ENCODE results near the gene SCGN. TPM values are rescaled to one million over a fixed set of nuclear protein-coding genes. Genes with fewer than 3 reads are reported as not detected.

Gene SCGN
- total RNA-seq, 1 experiment from 2014 or later, result not detected

DNA sequence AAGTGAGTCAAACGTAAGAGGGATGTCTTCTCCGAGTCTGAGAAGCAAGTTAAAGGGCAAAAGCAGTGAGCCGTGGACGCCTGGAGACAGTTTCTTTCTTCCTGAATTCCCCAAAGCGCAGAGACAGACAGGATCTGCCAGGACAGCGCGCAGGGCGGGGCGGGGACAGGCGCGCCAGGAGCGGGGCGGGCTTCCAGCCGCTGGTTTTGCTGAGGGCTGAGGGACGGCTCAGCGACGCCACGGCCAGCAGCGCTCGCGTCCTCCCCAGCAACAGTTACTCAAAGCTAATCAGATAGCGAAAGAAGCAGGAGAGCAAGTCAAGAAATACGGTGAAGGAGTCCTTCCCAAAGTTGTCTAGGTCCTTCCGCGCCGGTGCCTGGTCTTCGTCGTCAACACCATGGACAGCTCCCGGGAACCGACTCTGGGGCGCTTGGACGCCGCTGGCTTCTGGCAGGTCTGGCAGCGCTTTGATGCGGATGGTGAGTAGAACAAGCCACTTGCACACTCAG lies at the start of gene SCGN (continued):
- TF ChIP-seq IRF2 (CRISPR knock-in tag; IDR thresholded peaks at IDR 0.05; ENCODE audit: borderline replicate concordance, low read depth), result 0 out of 2 replicates have a peak, but pooled peaks have one; percentile 54
- TF ChIP-seq TCF7 (CRISPR knock-in tag; IDR thresholded peaks at IDR 0.05; ENCODE audit: low read depth), result peak; percentile 83; the same call in 1 of the 2 replicates
- no peak for TF ChIP-seq ZNF317 (CRISPR knock-in tag; IDR thresholded peaks at IDR 0.05; ENCODE audit: borderline replicate concordance, low read depth)
- peak; percentile 94 for TF ChIP-seq FOXP4 (CRISPR knock-in tag; IDR thresholded peaks at IDR 0.05)
- 0 out of 2 replicates have a peak, but pooled peaks have one; percentile 43 for TF ChIP-seq ZNF138 (CRISPR knock-in tag; conservative IDR thresholded peaks at IDR 0.05)
- peak; percentile 92 for TF ChIP-seq IRF1 (CRISPR knock-in tag; IDR thresholded peaks at IDR 0.05)
- TF ChIP-seq ATF1 (CRISPR knock-in tag; IDR thresholded peaks at IDR 0.05), result 0 out of 2 replicates have a peak, but pooled peaks have one; percentile 22
- TF ChIP-seq ZNF423 (CRISPR knock-in tag; IDR thresholded peaks at IDR 0.05), result no peak
- TF ChIP-seq, protein P1, sequence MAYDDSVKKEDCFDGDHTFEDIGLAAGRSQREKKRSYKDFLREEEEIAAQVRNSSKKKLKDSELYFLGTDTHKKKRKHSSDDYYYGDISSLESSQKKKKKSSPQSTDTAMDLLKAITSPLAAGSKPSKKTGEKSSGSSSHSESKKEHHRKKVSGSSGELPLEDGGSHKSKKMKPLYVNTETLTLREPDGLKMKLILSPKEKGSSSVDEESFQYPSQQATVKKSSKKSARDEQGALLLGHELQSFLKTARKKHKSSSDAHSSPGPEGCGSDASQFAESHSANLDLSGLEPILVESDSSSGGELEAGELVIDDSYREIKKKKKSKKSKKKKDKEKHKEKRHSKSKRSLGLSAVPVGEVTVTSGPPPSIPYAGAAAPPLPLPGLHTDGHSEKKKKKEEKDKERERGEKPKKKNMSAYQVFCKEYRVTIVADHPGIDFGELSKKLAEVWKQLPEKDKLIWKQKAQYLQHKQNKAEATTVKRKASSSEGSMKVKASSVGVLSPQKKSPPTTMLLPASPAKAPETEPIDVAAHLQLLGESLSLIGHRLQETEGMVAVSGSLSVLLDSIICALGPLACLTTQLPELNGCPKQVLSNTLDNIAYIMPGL (CRISPR knock-in tag; IDR thresholded peaks at IDR 0.05), result no peak
- TF ChIP-seq CBFB (CRISPR knock-in tag; IDR thresholded peaks at IDR 0.05; ENCODE audit: low read depth), result peak; percentile 90; the same call in 1 of the 2 replicates
- TF ChIP-seq, protein P2, sequence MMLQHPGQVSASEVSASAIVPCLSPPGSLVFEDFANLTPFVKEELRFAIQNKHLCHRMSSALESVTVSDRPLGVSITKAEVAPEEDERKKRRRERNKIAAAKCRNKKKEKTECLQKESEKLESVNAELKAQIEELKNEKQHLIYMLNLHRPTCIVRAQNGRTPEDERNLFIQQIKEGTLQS (CRISPR knock-in tag; conservative IDR thresholded peaks at IDR 0.05), result no peak
- TF ChIP-seq SP1 (CRISPR knock-in tag; conservative IDR thresholded peaks at IDR 0.05), result peak; percentile 72
- peak; percentile 75 for TF ChIP-seq ZBTB21 (CRISPR knock-in tag; IDR thresholded peaks at IDR 0.05; ENCODE audit: borderline replicate concordance)
- no peak for TF ChIP-seq PRDM15 (CRISPR knock-in tag; IDR thresholded peaks at IDR 0.05)
- no peak for TF ChIP-seq JAZF1 (CRISPR knock-in tag; IDR thresholded peaks at IDR 0.05)
- peak; percentile 82; the same call in 1 of the 2 replicates for TF ChIP-seq ZNF512 (CRISPR knock-in tag; IDR thresholded peaks at IDR 0.05; ENCODE audit: borderline replicate concordance)
- TF ChIP-seq ATF2 (CRISPR knock-in tag; IDR thresholded peaks at IDR 0.05; ENCODE audit: borderline replicate concordance, low read depth), result peak; percentile 65; the same call in 1 of the 2 replicates
- peak; percentile 82 for TF ChIP-seq GABPB1 (CRISPR knock-in tag; IDR thresholded peaks at IDR 0.05)
- TF ChIP-seq, protein P3, sequence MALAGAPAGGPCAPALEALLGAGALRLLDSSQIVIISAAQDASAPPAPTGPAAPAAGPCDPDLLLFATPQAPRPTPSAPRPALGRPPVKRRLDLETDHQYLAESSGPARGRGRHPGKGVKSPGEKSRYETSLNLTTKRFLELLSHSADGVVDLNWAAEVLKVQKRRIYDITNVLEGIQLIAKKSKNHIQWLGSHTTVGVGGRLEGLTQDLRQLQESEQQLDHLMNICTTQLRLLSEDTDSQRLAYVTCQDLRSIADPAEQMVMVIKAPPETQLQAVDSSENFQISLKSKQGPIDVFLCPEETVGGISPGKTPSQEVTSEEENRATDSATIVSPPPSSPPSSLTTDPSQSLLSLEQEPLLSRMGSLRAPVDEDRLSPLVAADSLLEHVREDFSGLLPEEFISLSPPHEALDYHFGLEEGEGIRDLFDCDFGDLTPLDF (CRISPR knock-in tag; IDR thresholded peaks at IDR 0.05), result 0 out of 2 replicates have a peak, but pooled peaks have one; percentile 57
- TF ChIP-seq TEAD1 (CRISPR knock-in tag; IDR thresholded peaks at IDR 0.05), result peak; percentile 94
- peak; percentile 69 for TF ChIP-seq MAX (CRISPR knock-in tag; IDR thresholded peaks at IDR 0.05)
- no peak for TF ChIP-seq CDX4 (CRISPR knock-in tag; IDR thresholded peaks at IDR 0.05; ENCODE audit: borderline replicate concordance)
- no peak for TF ChIP-seq GTF2I (CRISPR knock-in tag; conservative IDR thresholded peaks at IDR 0.05)
